Measurements from ENCODE around the gene TAS2R40.
"Not testable (repeated sequence)": the region's sequence is repeated elsewhere in the genome, so short reads cannot be mapped to it uniquely, and the experiment has no call there.

Gene TAS2R40

DNA sequence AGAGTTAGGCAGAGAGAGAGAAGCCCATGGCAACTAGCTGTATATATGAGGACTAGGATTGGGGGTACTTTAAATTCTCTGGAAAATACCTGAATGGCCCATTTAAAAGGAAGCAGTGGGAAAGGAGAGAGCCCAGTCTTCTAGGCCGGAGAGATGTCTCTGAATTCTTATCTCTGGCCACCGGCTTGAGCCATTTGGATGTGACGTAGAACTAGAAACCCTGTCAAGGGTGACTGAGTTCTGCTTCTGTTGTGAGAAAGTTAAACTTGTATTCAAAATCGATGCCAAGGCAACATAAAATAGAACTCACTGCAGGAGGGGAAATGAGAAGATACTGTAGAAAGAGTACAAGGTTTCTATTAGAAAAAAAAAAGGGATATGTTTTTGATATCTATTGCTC, 35.1 kb downstream of the TAS2R40 start:
- H3K4me3 ChIP-seq (ENCODE audit: low read depth, low read length): no peak overlapping the region
- TF ChIP-seq CTCF (IDR thresholded peaks at IDR 0.05; ENCODE audit: control insufficient read depth, extremely low read depth, insufficient read depth): no peak
- DNase-seq (ENCODE audit: low read depth): no peak

GRCh38 chr7:143257501-143257900, 35.7 kb downstream of the TAS2R40 start:
- no peak overlapping the region for H3K4me3 ChIP-seq (ENCODE audit: low read depth, low read length)
- no peak for DNase-seq (ENCODE audit: low read depth)
- TF ChIP-seq CTCF (IDR thresholded peaks at IDR 0.05; ENCODE audit: control insufficient read depth, extremely low read depth, insufficient read depth): no peak

DNA sequence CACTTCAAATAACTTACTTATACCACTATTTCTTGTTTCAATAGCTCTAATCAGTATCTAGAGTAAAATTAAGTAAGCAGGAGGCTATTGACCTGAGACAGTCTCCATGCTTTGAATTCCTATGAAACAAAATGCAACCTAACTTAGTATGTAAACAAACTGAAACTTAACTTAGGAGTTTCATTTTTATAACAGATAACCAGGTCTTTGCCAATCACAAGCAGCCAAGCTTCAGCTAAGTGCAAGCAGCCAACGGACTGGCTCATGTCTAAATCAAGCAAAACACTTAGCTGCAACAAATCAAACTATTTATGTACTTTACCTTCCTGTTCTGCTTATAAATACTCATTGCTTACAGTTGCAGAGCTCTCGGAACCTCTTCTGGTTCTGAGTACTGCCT, 37.0 kb downstream of the TAS2R40 start:
- TF ChIP-seq CTCF (IDR thresholded peaks at IDR 0.05; ENCODE audit: control insufficient read depth, extremely low read depth, insufficient read depth): no peak
- peak; percentile 70 for DNase-seq (ENCODE audit: low read depth)
- H3K4me3 ChIP-seq (ENCODE audit: low read depth, low read length): no peak overlapping the region

DNA sequence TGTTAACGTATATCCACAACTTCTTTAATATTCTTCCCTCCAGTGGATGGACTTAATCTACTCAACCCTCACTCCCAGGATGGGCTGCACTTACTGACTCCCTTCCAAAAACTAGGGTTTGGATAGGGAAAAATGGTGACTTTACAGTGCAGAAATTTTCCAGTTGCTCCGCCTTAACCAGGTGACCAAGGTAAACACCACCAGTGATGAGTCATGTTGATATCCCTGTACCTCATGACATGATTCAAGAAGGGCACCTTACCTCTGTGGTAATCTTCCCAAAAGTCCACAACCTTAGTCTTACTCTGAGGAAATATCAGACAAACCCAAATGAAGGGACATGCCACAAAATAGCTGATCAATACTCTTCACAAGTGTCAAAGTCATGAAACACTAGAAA, 37.9 kb downstream of the TAS2R40 start:
- no peak for DNase-seq (ENCODE audit: low read depth)
- H3K4me3 ChIP-seq (ENCODE audit: low read depth, low read length): no peak overlapping the region
- no peak for TF ChIP-seq CTCF (IDR thresholded peaks at IDR 0.05; ENCODE audit: control insufficient read depth, extremely low read depth, insufficient read depth)

DNA sequence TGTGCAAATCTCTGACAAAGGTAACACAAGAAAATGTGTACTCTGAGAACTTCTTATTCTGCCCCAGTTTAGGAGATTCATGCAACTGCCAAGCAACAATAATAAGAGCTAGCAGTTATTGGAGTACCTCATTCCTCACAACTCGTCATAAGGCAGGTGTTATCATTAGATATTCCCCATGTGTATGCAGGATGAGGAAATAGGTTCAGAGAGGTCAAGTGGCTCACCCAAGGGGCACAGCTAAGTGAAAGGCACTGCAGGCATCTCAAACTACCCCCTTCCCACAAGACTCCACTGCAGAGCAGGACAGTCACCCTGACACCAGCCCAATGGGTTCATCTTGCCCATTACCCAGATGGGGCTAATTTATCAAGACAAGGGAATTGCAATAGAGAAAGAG, 40.1 kb downstream of the TAS2R40 start:
- no peak for DNase-seq (ENCODE audit: low read depth)
- no peak overlapping the region for H3K4me3 ChIP-seq (ENCODE audit: low read depth, low read length)
- no peak for TF ChIP-seq CTCF (IDR thresholded peaks at IDR 0.05; ENCODE audit: control insufficient read depth, extremely low read depth, insufficient read depth)

- H3K4me3 ChIP-seq (ENCODE audit: low read depth, low read length): peak within 1 kb of the TSS; percentile 78
- TF ChIP-seq CTCF (IDR thresholded peaks at IDR 0.05; ENCODE audit: control insufficient read depth, extremely low read depth, insufficient read depth): no peak
- DNase-seq (ENCODE audit: low read depth): no peak
Measured at GRCh38 chr7:143263266-143264195, 41.7 kb downstream of the TAS2R40 start, which contains the start of gene GSTK1. TSS of gene GSTK1 (plus strand) at chr7:143263441. CDS start at chr7:143263514, 73 bp downstream.

- DNase-seq (ENCODE audit: low read depth): not testable (repeated sequence)
- H3K4me3 ChIP-seq (ENCODE audit: low read depth, low read length): peak overlapping the region; percentile 78
Measured at GRCh38 chr7:143264196-143264568, 42.3 kb downstream of the TAS2R40 start.
